SK-N-SH (cell line): Measurements from ENCODE around the gene MRNIP. TPM values are rescaled to one million over a fixed set of nuclear protein-coding genes. Genes with fewer than 3 reads are reported as not detected.

ENCODE experiments used
- CTCF ChIA-PET: fragments of 300-600, 350-600 bp; formaldehyde crosslinking; extraction: SDS; loops from one replicate; lab custom pipeline; 2021; lab: Yijun Ruan, JAX
- POLR2A ChIA-PET: fragments of 350-600 bp; sonication (Branson Sonifier 250); formaldehyde crosslinking; extraction: SDS; loops from one replicate; lab custom pipeline; 2020; ENCODE audit warnings: antibody characterized with exemption, inconsistent platforms; lab: Yijun Ruan, JAX
- DNase-seq: peaks from one replicate; pipeline ENCODE4 v3.0.0; 2012
- H2AFZ ChIP-seq: fragments of 200-600 bp; sonication (generic); 2 replicates; pipeline ENCODE4 v1.8.1; 2016; ENCODE audit warnings: antibody characterized with exemption, mild to moderate bottlenecking, low read depth
- H3F3A ChIP-seq: fragments of 200-600 bp; sonication (generic); replicated peaks from 2 replicates; pipeline ENCODE3; 2016; ENCODE audit warnings: antibody characterized with exemption, mild to moderate bottlenecking; ENCODE audit not compliant: insufficient read depth
- H3K27ac ChIP-seq, 2 experiments: fragments of 200-500 bp in 1 of 2; fragments of 200-600 bp in 1 of 2; sonication (Bioruptor generic) in 1 of 2; sonication (generic), shearing (Covaris generic) in 1 of 2; 2 replicates each; pipeline versions ENCODE4 v1.5.1 to v1.6.1; 2014 to 2016; ENCODE audit warnings: low read depth in 2 of 2, inconsistent platforms in 1 of 2, low read length in 1 of 2, mild to moderate bottlenecking in 1 of 2, mixed read lengths in 1 of 2
- H3K27me3 ChIP-seq: fragments of 200-600 bp; sonication (generic), shearing (Covaris generic); 2 replicates; pipeline ENCODE4 v1.6.1; 2016; ENCODE audit warnings: mixed run types; ENCODE audit not compliant: insufficient read depth
- H3K36me3 ChIP-seq, 2 experiments: fragments of 200-500 bp in 1 of 2; fragments of 200-600 bp in 1 of 2; sonication (Bioruptor generic) in 1 of 2; sonication (generic) in 1 of 2; replicated peaks in 1 of 2; 2 replicates each; pipeline versions ENCODE3 to v1.5.1; 2014 to 2016; ENCODE audit warnings: low read length in 1 of 2, mild to moderate bottlenecking in 1 of 2; ENCODE audit not compliant: insufficient read depth in 2 of 2, control insufficient read depth in 1 of 2
- H3K4me1 ChIP-seq, 2 experiments: fragments of 200-500 bp in 1 of 2; fragments of 200-600 bp in 1 of 2; sonication (Bioruptor generic) in 1 of 2; sonication (generic), shearing (Covaris generic) in 1 of 2; 2 replicates each; pipeline versions ENCODE4 v1.5.1 to v1.6.1; 2014 to 2016; ENCODE audit warnings: low read depth in 1 of 2, low read length in 1 of 2, mixed run types in 1 of 2; ENCODE audit not compliant: insufficient read depth in 2 of 2, control insufficient read depth in 1 of 2
- H3K4me2 ChIP-seq: fragments of 200-600 bp; sonication (generic), shearing (Covaris generic); 2 replicates; pipeline ENCODE4 v1.6.1; 2017; ENCODE audit warnings: mixed run types
- H3K4me3 ChIP-seq, 2 experiments: fragments of 200-500 bp in 1 of 2; fragments of 200-600 bp in 1 of 2; sonication (Bioruptor generic) in 1 of 2; sonication (generic), shearing (Covaris generic) in 1 of 2; 2 replicates each; pipeline versions ENCODE4 v1.5.1 to v1.8.1; 2014 to 2016; ENCODE audit warnings: low read depth in 2 of 2, inconsistent platforms in 1 of 2, low read length in 1 of 2, mild to moderate bottlenecking in 1 of 2, mixed read lengths in 1 of 2, moderate library complexity in 1 of 2
- H3K79me2 ChIP-seq: fragments of 200-600 bp; sonication (generic); 2 replicates; pipeline ENCODE4 v1.8.1; 2017; ENCODE audit warnings: mild to moderate bottlenecking; ENCODE audit not compliant: insufficient read depth
- H3K9ac ChIP-seq: fragments of 200-600 bp; sonication (generic); 2 replicates; pipeline ENCODE4 v1.6.1; 2017; ENCODE audit warnings: mixed run types
- H3K9me2 ChIP-seq: fragments of 200-600 bp; sonication (generic); 2 replicates; pipeline ENCODE4 v1.6.1; 2017; ENCODE audit warnings: mixed run types
- H3K9me3 ChIP-seq: fragments of 200-600 bp; sonication (generic); 2 replicates; pipeline ENCODE4 v1.6.1; 2017; ENCODE audit warnings: mixed run types, mild to moderate bottlenecking, moderate library complexity
- H4K20me1 ChIP-seq: fragments of 200-600 bp; sonication (generic); 2 replicates; pipeline ENCODE4 v1.6.1; 2017; ENCODE audit warnings: mild to moderate bottlenecking, mixed run types; ENCODE audit not compliant: insufficient read depth
- ELF1 ChIP-seq: IDR thresholded peaks from 2 replicates; pipeline ENCODE4 v1.4.0; 2012
- EZH2phosphoT487 ChIP-seq: fragments of 200-600 bp; sonication (generic); IDR thresholded peaks from 2 replicates; pipeline ENCODE4 v1.6.1; 2017; ENCODE audit warnings: low read depth, mixed run types, mild to moderate bottlenecking, antibody characterized with exemption, moderate library complexity, borderline replicate concordance
- FOSL2 ChIP-seq: IDR thresholded peaks from 2 replicates; pipeline ENCODE4 v1.4.0; 2012; ENCODE audit warnings: low read depth, mild to moderate bottlenecking, moderate library complexity, borderline replicate concordance
- FOXM1 ChIP-seq: IDR thresholded peaks from 2 replicates; pipeline ENCODE4 v1.4.0; 2012; ENCODE audit warnings: low read depth, mild to moderate bottlenecking
- GATA2 ChIP-seq: sonication (generic); formaldehyde crosslinking; IDR thresholded peaks from 2 replicates; pipeline ENCODE4 v1.5.0; 2020; ENCODE audit warnings: mild to moderate bottlenecking, missing genetic modification reagents
- IRF3 ChIP-seq: fragments of 150-350 bp; IDR thresholded peaks from 2 replicates; pipeline ENCODE4 v1.6.1; 2016; ENCODE audit warnings: mild to moderate bottlenecking, low read depth, low read length
- MEF2A ChIP-seq: IDR thresholded peaks from 2 replicates; pipeline ENCODE4 v1.4.0; 2012; ENCODE audit warnings: low read depth, borderline replicate concordance
- MXI1 ChIP-seq: IDR thresholded peaks from 2 replicates; pipeline ENCODE4 v1.6.1; 2012; ENCODE audit warnings: mild to moderate bottlenecking, low read depth, low read length, improper control_type of control experiment
- NRF1 ChIP-seq: IDR thresholded peaks from 2 replicates; pipeline ENCODE4 v1.6.1; 2012; ENCODE audit warnings: low read depth, mild to moderate bottlenecking, low read length
- RAD21 ChIP-seq: IDR thresholded peaks from 2 replicates; pipeline ENCODE4 v1.6.1; 2012; ENCODE audit warnings: mild to moderate bottlenecking, low read length
- RCOR1 ChIP-seq: fragments of 150-350 bp; IDR thresholded peaks from 2 replicates; pipeline ENCODE4 v1.6.1; 2017; ENCODE audit warnings: antibody characterized with exemption, low read length
- RFX5 ChIP-seq: IDR thresholded peaks from 2 replicates; pipeline ENCODE4 v1.6.1; 2012; ENCODE audit warnings: mild to moderate bottlenecking, improper control_type of control experiment, low read length
- SMC3 ChIP-seq: IDR thresholded peaks from 2 replicates; pipeline ENCODE4 v1.6.1; 2012; ENCODE audit warnings: low read depth, low read length, improper control_type of control experiment
- TCF12 ChIP-seq: IDR thresholded peaks from 2 replicates; pipeline ENCODE4 v1.4.0; 2012
- TEAD4 ChIP-seq: IDR thresholded peaks from 2 replicates; pipeline ENCODE4 v1.4.0; 2012; ENCODE audit warnings: mild to moderate bottlenecking, borderline replicate concordance; ENCODE audit not compliant: insufficient read depth
- YY1 ChIP-seq: IDR thresholded peaks from 2 replicates; pipeline ENCODE4 v1.4.0; 2012; ENCODE audit warnings: low read depth, mild to moderate bottlenecking
- WGBS: methylation state at CpG from one replicate; pipeline ENCODE4 v1.1.6; 2017; ENCODE audit warnings: low lambda C conversion rate; 5-methylcytosine and 5-hydroxymethylcytosine counted together
- polyA plus RNA-seq, 3 experiments: library from polyadenylated mRNA; depleted of rRNA; stranded (reverse); fragments of >200 nt; gene quantifications; 2 replicates each; pipeline ENCODE4 v1.2.3, GENCODE V29; 2012
- TF ChIP-seq, protein P1 (sequence below): IDR thresholded peaks from 2 replicates; pipeline ENCODE4 v1.6.1; 2012; ENCODE audit warnings: mild to moderate bottlenecking, low read depth, low read length, moderate library complexity
- TF ChIP-seq, protein P2 (sequence below): fragments of 150-350 bp; IDR thresholded peaks from 2 replicates; pipeline ENCODE4 v1.6.1; 2017; ENCODE audit warnings: antibody characterized with exemption, low read length, low read depth, borderline replicate concordance
- TF ChIP-seq, protein P3 (sequence below): IDR thresholded peaks from 2 replicates; pipeline ENCODE4 v1.4.0; 2012; ENCODE audit warnings: low read depth, borderline replicate concordance

MRNIP gene
- polyA plus RNA-seq, 1 of the 3 experiments (the other 2 are of a cell fraction) = 32.8 TPM

- TF ChIP-seq, protein P1, sequence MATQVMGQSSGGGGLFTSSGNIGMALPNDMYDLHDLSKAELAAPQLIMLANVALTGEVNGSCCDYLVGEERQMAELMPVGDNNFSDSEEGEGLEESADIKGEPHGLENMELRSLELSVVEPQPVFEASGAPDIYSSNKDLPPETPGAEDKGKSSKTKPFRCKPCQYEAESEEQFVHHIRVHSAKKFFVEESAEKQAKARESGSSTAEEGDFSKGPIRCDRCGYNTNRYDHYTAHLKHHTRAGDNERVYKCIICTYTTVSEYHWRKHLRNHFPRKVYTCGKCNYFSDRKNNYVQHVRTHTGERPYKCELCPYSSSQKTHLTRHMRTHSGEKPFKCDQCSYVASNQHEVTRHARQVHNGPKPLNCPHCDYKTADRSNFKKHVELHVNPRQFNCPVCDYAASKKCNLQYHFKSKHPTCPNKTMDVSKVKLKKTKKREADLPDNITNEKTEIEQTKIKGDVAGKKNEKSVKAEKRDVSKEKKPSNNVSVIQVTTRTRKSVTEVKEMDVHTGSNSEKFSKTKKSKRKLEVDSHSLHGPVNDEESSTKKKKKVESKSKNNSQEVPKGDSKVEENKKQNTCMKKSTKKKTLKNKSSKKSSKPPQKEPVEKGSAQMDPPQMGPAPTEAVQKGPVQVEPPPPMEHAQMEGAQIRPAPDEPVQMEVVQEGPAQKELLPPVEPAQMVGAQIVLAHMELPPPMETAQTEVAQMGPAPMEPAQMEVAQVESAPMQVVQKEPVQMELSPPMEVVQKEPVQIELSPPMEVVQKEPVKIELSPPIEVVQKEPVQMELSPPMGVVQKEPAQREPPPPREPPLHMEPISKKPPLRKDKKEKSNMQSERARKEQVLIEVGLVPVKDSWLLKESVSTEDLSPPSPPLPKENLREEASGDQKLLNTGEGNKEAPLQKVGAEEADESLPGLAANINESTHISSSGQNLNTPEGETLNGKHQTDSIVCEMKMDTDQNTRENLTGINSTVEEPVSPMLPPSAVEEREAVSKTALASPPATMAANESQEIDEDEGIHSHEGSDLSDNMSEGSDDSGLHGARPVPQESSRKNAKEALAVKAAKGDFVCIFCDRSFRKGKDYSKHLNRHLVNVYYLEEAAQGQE = no peak
Measured at GRCh38 chr5:179862891-179863290, 4.3 kb upstream of the MRNIP start (continued).

DNA sequence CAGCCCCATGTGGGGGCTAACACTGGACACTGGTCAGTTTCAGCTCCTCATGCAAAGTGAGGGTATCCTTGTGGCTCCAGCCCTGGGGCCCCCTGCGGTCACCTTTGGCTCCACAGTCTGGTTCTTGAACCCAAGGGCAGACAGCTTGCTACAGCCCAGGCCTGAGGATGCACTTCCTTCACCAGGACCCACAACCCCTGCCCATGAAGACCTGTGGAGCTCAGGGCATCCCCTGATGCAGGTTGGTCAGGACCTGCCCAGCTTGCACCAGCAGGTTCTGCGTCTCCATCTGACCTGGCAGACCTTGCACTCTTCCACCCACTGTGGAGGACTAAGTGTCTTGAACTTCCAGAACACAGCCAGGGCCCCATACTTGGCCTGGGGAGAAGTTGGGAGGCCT lies 3.7 kb upstream of the MRNIP start:
- Histone ChIP-seq H2AFZ (no peak overlapping the region), H3K4me2 (no peak overlapping the region), H3K4me3 (no peak overlapping the region; a peak in 1 of 4 replicates), H3K9me3 (no peaks in the 10 kb centered on the region), H3K36me3 (peaks cover 28 to 43% of the 10 kb centered on the region in 2 experiments), H3K9ac (no peak overlapping the region), H3K27ac (no peak overlapping the region), H4K20me1 (no peaks in the 10 kb centered on the region), H3K4me1 (peaks cover 5 to 9% of the 10 kb centered on the region in 2 experiments; a peak in 1 of 4 replicates), H3F3A (peaks cover 13% of the 10 kb centered on the region), H3K79me2 (peaks cover 9% of the 10 kb centered on the region), H3K9me2 (no peaks in the 10 kb centered on the region), H3K27me3 (no peaks in the 10 kb centered on the region)
- DNase-seq = no peak
- CTCF ChIA-PET = interaction anchor here (0.6 to 1.6 kb wide), 3 partner anchors 8 to 228 kb away, joined by 3 to 6 read pairs (median 4); no protein-coding TSS in a partner anchor
- TF ChIP-seq ELF1 (no peak), RFX5 (no peak), EZH2phosphoT487 (no peak), FOXM1 (no peak), GATA2 (CRISPR knock-in tag) (no peak), RAD21 (no peak)
- TF ChIP-seq, protein P2, sequence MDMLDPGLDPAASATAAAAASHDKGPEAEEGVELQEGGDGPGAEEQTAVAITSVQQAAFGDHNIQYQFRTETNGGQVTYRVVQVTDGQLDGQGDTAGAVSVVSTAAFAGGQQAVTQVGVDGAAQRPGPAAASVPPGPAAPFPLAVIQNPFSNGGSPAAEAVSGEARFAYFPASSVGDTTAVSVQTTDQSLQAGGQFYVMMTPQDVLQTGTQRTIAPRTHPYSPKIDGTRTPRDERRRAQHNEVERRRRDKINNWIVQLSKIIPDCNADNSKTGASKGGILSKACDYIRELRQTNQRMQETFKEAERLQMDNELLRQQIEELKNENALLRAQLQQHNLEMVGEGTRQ = no peak
- WGBS = no CpG with 5 or more reads among the region's 2 CpGs
- POLR2A ChIA-PET = no interaction called here

GRCh38 chr5:179860301-179860700 lies 1.7 kb upstream of the MRNIP start:
- Histone ChIP-seq H3F3A (peaks cover 13% of the 10 kb centered on the region), H4K20me1 (no peaks in the 10 kb centered on the region), H3K79me2 (peaks cover 22% of the 10 kb centered on the region), H3K9me2 (no peaks in the 10 kb centered on the region), H3K4me1 (peaks cover 5 to 9% of the 10 kb centered on the region in 2 experiments; a peak in 1 of 4 replicates), H3K9ac (no peak overlapping the region), H2AFZ (no peak overlapping the region), H3K9me3 (no peaks in the 10 kb centered on the region), H3K36me3 (peaks cover 28% of the 10 kb centered on the region in 2 experiments), H3K27me3 (no peaks in the 10 kb centered on the region), H3K27ac (no peak overlapping the region), H3K4me2 (peak overlapping the region; percentile 95; the same call in 1 of the 2 replicates), H3K4me3 (no peak overlapping the region)
- ChIA-PET CTCF (interaction anchor here (1.7 kb wide), 1 partner anchor 48 kb away, joined by 6 read pairs; the partner anchor contains the start of gene TBC1D9B), POLR2A (no interaction called here)
- 91% methylated on average over 11 of the region's 11 CpGs for WGBS
- no peak for DNase-seq
- TF ChIP-seq TEAD4 (no peak), IRF3 (no peak), YY1 (no peak), FOSL2 (no peak), RAD21 (no peak), SMC3 (no peak), TCF12 (no peak), RCOR1 (no peak), NRF1 (no peak), MXI1 (no peak), MEF2A (no peak), ELF1 (no peak), EZH2phosphoT487 (no peak)
- TF ChIP-seq, protein P3, sequence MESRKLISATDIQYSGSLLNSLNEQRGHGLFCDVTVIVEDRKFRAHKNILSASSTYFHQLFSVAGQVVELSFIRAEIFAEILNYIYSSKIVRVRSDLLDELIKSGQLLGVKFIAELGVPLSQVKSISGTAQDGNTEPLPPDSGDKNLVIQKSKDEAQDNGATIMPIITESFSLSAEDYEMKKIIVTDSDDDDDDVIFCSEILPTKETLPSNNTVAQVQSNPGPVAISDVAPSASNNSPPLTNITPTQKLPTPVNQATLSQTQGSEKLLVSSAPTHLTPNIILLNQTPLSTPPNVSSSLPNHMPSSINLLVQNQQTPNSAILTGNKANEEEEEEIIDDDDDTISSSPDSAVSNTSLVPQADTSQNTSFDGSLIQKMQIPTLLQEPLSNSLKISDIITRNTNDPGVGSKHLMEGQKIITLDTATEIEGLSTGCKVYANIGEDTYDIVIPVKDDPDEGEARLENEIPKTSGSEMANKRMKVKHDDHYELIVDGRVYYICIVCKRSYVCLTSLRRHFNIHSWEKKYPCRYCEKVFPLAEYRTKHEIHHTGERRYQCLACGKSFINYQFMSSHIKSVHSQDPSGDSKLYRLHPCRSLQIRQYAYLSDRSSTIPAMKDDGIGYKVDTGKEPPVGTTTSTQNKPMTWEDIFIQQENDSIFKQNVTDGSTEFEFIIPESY = no peak
